HG02943 (cell line): ENCODE measurements around the gene PPP6R3.
"Not testable (repeated sequence)": the region's sequence is repeated elsewhere in the genome, so short reads cannot be mapped to it uniquely, and the experiment has no call there.

Experiments used
- ATAC-seq: cut with Tn5 transposase; IDR thresholded peaks from one replicate; pipeline ENCODE4 v1.9.1; 2021; ENCODE audit warnings: mild to moderate bottlenecking, low read depth, moderate library complexity; ENCODE audit not compliant: unreplicated experiment

PPP6R3 gene

GRCh38 chr11:68434159-68434558, 26.4 kb upstream of the PPP6R3 start:
- ATAC-seq = not testable (repeated sequence)

DNA sequence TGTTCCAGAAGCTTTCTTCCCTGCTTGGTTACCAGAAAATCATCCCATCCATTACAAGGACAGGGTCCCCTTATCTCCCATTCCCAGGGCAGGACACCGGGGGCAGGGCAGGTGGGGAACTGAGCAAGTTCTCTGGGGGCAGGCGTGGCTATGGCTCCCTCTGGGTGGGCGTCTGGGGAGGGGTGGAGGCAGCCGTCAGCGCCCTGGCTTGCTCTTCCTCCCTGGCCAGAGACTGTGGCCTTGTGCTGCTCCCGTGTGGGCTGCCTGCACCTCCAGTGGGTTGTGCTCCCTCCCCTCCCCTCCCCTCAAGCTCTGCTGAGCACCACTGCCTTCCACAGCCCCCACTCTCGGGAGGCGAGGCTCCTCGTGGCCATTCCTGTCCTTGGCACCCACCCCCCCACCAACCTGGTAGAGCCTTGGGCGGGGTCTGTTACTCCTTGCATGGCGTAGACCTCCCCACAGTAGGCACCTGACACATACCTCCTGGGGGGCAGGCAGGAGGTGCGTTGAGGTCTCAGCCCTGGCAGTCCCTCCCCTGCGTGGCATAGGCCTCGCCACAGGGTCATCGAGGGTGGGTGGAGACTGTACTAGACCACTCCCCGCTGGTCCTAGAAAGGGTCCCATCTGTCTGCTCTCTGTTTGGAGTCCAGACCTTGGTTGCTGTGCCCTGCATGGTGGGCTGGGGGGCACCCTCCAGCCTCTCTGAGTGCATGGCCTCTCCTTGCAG, 24.2 kb upstream of the PPP6R3 start:
- ATAC-seq = no peak

GRCh38 chr11:68436985-68437926, 23.3 kb upstream of the PPP6R3 start:
- ATAC-seq = no peak

DNA sequence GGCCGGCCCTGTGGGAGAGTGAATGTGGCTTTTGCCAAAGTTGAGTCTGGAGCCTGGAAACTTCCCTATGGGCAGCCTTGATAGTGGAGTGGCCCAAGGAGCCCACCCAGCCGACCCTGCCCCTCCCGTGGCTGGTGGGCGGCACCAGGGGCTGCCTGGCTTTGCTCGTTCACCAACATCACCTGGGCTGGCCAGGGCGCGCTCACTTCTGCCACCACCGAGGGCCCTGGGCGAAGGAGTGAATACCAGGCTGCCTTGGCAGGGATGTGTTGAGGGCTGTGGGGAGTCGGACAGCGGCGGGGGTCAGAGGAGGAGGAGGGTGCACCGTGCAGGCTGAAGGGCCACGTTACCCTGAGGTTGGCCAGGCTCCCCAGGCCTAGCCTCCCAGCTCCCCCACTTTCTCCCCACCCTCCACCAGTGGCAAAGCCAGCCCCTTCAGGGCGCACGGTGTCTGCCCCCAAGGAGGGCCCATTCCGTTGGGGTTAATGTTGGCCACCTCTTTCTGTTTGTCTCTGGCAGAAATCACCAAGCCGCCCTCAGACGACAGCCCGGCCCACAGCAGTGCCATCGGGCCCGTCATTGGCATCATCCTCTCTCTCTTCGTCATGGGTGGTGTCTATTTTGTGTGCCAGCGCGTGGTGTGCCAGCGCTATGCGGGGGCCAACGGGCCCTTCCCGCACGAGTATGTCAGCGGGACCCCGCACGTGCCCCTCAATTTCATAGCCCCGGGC, 22.5 kb upstream of the PPP6R3 start:
- no peak for ATAC-seq

DNA sequence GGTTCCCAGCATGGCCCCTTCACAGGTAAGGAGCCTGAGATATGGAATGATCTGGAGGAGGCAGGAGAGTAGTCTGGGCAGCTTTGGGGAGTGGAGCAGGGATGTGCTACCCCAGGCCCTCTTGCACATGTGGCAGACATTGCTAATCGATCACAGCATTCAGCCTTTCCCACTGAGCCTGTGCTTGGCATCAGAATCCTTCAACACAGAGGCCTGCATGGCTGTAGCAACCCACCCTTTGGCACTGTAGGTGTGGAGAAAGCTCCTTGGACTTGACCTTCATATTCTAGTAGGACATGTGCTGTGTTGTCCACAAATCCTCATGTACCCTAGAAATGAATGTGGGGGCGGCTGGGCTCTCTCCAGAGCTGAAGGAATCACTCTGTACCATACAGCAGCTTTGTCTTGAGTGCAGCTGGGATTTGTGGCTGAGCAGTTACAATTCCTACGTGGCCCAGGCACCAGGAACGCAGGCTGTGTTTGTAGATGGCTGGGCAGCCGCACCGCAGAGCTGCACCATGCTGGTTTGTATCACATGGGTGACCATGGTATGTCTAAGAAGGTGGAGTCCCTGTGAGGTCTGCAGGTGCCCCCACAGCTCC, 21.8 kb upstream of the PPP6R3 start:
- ATAC-seq = no peak

GRCh38 chr11:68439355-68440065, 21.0 kb upstream of the PPP6R3 start:
- ATAC-seq = no peak

- ATAC-seq = no peak
These were observed 20.3 kb upstream of the PPP6R3 start for GRCh38 chr11:68440224-68440623.

DNA sequence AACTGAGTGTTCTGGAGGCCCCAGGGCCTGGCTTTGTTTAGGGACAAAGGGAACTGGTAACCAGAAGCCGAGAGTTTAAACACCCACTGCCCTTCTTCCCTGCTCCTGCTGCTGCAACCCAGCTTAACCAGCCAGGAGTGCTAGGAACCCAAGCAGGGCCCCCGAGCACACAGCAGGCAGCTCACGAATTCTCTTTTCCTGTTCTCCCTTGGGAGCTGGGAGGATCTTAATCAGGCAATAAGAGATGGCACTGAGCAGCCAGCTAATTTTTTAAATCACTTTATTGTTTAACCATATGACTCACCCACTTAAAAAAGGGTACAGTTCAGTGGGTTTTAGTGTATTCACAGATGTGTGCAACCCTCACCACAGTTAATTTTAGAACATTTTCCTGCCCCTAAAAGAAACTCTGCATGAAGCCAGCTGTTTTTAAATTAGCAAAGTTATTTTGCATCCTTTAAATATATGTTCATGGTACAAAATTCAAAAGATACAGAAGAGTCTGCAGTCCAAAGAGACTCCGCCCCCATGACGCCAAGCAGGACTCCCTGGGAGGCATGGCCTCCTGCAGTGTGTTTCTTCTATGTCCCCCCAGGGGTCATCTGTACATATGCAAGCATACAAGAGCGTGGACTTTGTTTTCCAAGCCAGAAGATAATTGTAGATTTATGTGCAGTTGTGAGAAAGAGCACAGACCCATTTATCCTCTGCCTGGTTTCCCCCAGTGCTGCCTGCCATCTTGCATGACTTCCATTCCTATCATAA, 18.9 kb upstream of the PPP6R3 start:
- ATAC-seq = no peak

DNA sequence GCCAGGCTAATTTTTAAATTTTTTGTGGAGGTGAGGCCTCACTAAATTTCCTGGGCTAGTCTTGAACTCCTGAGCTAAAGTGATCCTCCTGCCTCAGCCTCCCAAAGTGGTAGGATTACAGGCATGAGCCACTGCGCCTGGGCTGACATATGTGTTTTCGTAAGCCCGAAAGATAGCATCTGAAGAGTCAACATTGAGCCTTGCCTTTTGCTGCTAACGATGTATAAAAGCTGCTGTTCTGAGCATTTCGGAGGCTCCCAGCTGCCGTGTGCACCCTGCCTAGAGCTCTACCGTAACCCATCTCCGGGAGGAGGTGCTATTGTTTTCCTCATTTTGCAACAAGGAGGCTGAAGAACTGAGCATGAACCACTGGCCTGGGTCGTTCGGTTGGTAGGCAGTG, 18.1 kb upstream of the PPP6R3 start:
- ATAC-seq = no peak

DNA sequence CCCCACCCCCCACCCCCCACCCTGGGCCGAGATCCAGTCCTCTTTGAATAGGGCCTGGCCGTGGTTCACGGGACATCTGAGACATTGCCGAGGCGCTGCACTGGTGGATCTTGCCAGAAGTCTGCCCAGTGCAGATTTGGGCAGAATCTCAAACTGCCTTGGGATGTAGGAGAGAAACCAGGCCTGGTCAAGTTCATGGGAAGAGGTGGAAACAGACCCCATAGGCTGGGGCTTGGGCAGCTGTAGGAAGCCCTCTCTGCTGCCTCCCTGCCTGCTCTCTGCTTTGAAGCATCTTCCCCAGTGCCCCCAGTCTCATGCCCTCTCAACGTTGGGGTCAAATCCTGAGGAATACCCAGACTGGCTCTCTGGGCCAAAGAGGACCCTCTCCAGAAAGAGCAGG, 16.0 kb upstream of the PPP6R3 start:
- no peak for ATAC-seq

DNA sequence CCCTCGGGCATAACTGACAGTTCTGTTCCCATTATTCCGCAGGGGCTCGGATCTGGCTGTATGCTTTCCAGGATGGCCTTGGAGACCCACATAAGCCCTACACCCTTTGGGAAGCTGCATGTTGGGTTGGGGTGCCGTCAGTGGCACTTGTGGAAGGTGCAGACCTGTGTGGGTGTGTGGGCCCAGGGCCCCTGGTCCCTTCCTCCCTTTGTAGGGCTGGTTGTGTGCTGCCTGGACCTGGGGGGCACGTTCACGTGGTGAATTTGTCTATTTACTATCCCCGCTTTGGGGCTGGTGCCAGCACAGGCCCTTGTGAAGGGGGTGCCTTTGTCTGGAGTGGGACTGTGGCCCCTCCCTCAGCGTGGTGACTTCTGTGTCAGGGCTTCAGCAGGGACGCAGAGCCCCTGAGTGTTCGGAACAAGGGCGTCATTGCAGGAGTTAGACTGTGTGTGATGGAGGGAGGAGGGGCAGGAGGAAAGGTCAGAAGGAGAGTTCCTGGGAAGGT, 15.0 kb upstream of the PPP6R3 start:
- no peak for ATAC-seq

GRCh38 chr11:68446046-68446725, 14.4 kb upstream of the PPP6R3 start:
- ATAC-seq = no peak

GRCh38 chr11:68447015-68447801, 13.3 kb upstream of the PPP6R3 start:
- ATAC-seq = no peak

GRCh38 chr11:68447914-68448313, 12.6 kb upstream of the PPP6R3 start:
- ATAC-seq = not testable (repeated sequence)

DNA sequence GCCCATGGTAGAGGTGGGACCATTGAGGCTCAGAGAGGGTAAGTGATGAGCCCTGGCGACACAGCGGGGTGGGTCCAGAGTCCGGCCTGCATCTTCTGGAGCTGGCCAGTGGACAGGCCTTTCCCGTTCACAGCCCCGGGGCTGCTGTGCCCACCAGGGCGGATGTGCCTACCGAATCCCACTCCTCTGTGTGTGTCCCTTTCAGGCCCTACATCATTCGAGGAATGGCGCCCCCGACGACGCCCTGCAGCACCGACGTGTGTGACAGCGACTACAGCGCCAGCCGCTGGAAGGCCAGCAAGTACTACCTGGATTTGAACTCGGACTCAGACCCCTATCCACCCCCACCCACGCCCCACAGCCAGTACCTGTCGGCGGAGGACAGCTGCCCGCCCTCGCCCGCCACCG, 11.9 kb upstream of the PPP6R3 start:
- no peak for ATAC-seq

DNA sequence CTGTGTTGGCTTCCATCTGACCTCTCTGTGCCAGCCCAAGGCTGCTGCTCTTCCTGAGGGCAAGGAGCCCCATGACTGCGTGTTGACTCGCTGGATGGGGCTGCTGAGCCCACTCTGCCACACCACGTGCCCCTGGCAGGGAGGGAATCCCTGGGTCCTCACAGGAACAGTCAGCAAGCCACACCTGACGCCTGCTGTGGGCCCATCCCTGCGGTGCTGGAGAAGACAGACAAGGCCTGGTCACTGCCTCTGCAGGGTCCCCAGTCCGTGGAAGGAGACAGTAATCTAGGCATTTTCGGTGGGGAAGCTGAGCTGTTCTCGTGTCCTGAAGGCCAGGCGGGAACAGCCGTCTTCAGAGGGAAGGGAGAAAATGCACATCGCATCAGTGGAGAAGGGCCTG, 10.6 kb upstream of the PPP6R3 start:
- no peak for ATAC-seq

GRCh38 chr11:68450711-68451110, 9.8 kb upstream of the PPP6R3 start:
- no peak for ATAC-seq

GRCh38 chr11:68454767-68455166, 5.8 kb upstream of the PPP6R3 start:
- no peak for ATAC-seq
